Skeletal muscle satellite cell (primary cell): Measurements from ENCODE around the gene SH3PXD2A.

ENCODE experiments used
- H3K27me3 ChIP-seq: 2 replicates; pipeline ENCODE4 v1.7.0; 2013; ENCODE audit warnings: low read length; ENCODE audit not compliant: control insufficient read depth, insufficient read depth
- H3K36me3 ChIP-seq: 2 replicates; pipeline ENCODE4 v1.7.0; 2013; ENCODE audit warnings: mild to moderate bottlenecking, control low read depth, low read length; ENCODE audit not compliant: insufficient read depth
- H3K4me1 ChIP-seq: 2 replicates; pipeline ENCODE4 v1.7.0; 2013; ENCODE audit warnings: low read length; ENCODE audit not compliant: control insufficient read depth, insufficient read depth
- H3K4me2 ChIP-seq: 2 replicates; pipeline ENCODE4 v1.7.0; 2013; ENCODE audit warnings: mild to moderate bottlenecking, low read length
- H3K4me3 ChIP-seq: 2 replicates; pipeline ENCODE4 v1.7.0; 2013; ENCODE audit warnings: low read length
- H3K9ac ChIP-seq: 2 replicates; pipeline ENCODE4 v1.7.0; 2013; ENCODE audit warnings: mild to moderate bottlenecking, low read depth, low read length, moderate library complexity
- H3K9me3 ChIP-seq: replicated peaks from 2 replicates; pipeline ENCODE4 v1.7.0; 2013; ENCODE audit warnings: mild to moderate bottlenecking, control low read depth, low read length

The SH3PXD2A gene

DNA sequence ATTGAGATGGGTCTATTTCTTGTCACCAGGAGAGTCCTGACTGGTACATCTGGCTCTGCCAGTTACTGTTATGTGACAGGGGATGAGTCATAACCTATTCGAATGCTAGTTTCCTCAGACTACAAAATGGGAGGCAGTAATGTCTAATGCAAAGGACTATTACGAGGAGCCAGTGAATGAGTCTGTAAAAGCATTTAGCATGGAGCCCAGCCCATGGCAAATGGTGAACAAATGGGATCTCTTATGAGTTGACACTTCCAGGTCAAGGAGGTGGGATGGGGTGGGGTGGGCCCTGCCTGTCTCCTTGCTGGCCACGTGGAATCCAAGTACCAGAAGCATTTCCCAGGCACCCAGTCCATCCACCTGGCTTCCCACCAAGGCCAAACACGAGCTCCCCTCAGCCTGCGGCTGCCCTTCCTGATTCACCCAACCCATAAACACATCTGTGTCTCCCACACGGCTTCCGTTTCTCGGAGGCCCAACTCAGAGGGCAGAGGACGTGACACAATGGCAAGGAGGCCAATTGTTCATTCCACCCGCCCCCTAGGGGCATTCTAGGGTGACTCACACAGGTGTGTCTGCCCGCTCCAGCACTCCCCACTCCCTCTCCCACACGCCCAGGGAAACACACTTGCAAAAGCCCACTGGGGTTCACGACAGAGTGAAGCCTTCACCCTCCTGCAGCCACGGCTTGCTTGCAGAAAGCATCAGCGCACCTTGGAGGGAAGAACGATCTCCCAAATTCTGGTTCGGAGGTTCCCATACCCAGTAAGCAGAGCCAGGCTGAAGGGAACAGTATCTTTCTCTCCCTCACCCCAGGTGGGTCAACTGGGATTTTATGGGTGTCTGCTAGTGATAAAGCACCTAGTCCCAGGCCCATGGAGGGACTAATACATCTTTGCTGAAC lies 109.8 kb downstream of the SH3PXD2A start:
- Histone ChIP-seq H3K4me2 (no peak overlapping the region), H3K9ac (no peak overlapping the region), H3K4me3 (no peak overlapping the region), H3K9me3 (no peaks in the 10 kb centered on the region), H3K4me1 (peaks cover 16% of the 10 kb centered on the region), H3K36me3 (no peaks in the 10 kb centered on the region), H3K27me3 (no peaks in the 10 kb centered on the region)

DNA sequence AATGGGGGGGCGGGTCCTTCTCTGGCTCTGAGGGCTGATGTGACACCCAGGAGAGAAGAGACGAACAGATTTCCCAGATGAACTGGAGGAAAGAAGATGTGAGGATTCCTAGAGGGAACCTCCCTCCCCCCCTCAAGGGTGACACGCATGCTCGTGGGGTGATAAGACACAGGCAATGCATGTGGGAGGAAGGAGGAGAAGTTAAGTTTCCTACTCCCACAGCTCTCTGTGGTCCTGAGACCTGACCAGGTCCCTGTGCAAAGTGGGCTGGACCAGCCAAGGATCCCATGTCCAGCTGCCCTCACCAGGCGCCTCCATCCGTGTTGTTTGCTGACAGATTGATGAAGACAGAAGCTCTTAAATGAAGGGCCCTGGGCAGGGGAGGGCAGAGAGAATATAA lies 112.6 kb downstream of the SH3PXD2A start:
- Histone ChIP-seq H3K36me3 (no peaks in the 10 kb centered on the region), H3K4me3 (no peak overlapping the region), H3K4me1 (peaks cover 36% of the 10 kb centered on the region), H3K9ac (no peak overlapping the region), H3K9me3 (no peaks in the 10 kb centered on the region), H3K27me3 (no peaks in the 10 kb centered on the region), H3K4me2 (no peak overlapping the region)

DNA sequence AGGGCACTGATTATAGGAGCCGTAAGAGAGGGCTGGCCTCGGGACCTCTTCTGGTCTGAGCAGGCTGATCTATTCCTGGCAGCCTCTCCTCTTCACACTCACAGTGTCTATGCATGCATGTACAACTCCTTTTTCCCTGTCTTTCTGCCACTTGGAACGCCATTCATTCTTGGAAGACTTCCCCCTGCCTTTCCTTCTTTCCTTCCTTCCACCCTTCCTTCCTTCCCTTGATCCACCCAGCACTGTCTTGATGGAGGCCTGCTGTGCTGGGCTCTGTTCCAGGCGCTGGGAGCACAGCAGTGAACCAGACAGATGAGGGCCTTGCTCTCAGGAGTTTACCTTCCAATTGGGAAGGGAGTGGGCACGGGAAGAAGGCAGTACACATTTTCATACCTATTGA lies 114.8 kb downstream of the SH3PXD2A start:
- Histone ChIP-seq H3K4me3 (no peak overlapping the region), H3K4me2 (no peak overlapping the region), H3K9me3 (no peaks in the 10 kb centered on the region), H3K9ac (no peak overlapping the region), H3K4me1 (peaks cover 27% of the 10 kb centered on the region), H3K36me3 (no peaks in the 10 kb centered on the region), H3K27me3 (no peaks in the 10 kb centered on the region)

DNA sequence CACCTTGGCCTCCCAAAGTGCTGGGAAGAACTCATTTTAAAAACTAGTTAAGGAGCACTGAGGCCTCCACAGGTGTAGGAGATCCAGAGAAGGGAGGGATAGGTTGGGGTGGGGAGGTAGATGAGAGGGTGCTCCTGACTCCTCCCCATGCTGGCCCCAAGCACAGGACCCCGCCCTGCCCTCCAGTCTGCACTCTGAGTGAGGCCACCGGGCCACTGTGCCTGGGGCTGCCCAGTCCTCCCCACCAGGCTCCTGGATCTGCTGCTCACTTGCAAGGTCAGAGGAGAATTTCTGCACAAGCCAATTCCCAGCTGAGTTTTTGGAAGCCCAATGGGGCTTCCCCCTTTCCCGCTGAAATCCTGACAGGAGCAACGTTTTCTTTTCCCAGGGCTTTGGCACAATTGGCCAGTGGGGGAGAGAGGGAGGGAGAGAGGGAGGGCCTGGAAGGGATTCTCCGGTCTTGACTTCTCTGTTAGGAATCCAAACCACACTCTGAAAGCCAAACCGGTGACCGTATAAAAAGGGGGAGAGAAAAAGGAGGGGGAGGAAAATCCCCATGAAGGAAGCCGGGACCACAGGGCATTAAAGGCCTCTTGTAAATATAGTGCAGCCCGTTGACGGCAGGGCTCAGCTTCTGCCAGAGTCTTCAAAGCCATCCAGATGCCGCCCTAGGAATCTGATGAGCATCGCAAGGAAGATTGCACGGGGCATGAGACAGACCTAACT lies 116.2 kb downstream of the SH3PXD2A start:
- peak overlapping the region; percentile 30 for H3K4me3 ChIP-seq
- H3K9ac ChIP-seq = peak overlapping the region; percentile 18
- peaks cover 20% of the 10 kb centered on the region for H3K4me1 ChIP-seq
- H3K27me3 ChIP-seq = no peaks in the 10 kb centered on the region
- H3K36me3 ChIP-seq = no peaks in the 10 kb centered on the region
- H3K9me3 ChIP-seq = no peaks in the 10 kb centered on the region
- H3K4me2 ChIP-seq = peak overlapping the region; percentile 57

DNA sequence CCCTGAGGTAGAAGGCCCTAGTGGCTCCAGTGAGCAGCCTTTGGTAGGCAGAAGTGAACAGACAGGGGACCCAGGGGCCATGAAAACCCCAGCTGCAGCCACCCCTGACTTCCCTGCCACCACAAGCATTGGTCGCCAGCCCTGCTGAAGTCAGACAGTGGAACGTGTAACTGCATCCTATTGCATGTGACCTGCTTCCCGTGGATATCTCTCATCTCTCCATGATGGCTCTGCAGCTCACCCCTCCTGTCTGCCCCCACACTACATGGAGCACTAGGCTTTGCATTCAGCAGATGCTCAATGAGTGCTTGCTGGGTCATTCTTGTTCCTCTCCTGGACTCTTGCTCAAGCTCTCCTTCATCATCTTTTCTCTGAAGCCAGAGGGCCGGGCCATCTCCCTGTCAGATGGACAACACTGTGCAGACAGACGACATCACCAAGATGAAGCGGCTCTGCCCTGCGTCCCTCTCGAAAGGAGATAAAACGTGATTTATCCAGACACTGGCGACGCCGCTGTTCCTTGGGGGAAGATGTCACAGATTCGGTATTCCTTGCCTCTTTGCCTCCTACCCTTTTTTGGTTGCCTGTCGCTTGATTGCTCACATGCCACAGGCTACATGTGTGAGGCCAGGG lies 117.5 kb downstream of the SH3PXD2A start:
- Histone ChIP-seq H3K4me2 (no peak overlapping the region), H3K9ac (no peak overlapping the region), H3K36me3 (no peaks in the 10 kb centered on the region), H3K4me3 (no peak overlapping the region), H3K27me3 (no peaks in the 10 kb centered on the region), H3K4me1 (peaks cover 20% of the 10 kb centered on the region), H3K9me3 (no peaks in the 10 kb centered on the region)

GRCh38 chr10:103736763-103737162 lies 118.6 kb downstream of the SH3PXD2A start:
- Histone ChIP-seq H3K4me3 (no peak overlapping the region), H3K4me1 (peaks cover 24% of the 10 kb centered on the region), H3K4me2 (no peak overlapping the region), H3K36me3 (no peaks in the 10 kb centered on the region), H3K27me3 (no peaks in the 10 kb centered on the region), H3K9ac (no peak overlapping the region), H3K9me3 (no peaks in the 10 kb centered on the region)

DNA sequence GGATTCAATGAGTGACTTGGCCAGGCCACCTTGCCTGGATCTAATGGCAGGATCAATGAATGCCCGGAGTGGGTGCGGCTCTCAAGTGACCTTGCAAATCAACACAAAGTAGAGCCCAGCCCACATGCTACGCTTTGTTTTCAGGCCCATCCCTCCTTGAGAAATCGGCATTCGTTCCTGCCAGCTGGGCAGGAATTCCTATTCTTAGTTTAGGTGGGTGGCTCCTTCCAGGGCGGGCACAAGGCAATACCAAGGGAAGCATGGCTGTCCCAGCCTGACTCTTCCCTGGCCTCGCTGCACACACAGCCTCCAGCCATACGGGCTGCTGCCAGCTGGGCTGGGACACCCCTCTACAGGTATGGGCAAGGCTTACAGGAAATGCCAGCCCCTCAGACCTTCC lies 119.3 kb downstream of the SH3PXD2A start:
- peaks cover 25% of the 10 kb centered on the region for H3K4me1 ChIP-seq
- no peak overlapping the region for H3K4me3 ChIP-seq

DNA sequence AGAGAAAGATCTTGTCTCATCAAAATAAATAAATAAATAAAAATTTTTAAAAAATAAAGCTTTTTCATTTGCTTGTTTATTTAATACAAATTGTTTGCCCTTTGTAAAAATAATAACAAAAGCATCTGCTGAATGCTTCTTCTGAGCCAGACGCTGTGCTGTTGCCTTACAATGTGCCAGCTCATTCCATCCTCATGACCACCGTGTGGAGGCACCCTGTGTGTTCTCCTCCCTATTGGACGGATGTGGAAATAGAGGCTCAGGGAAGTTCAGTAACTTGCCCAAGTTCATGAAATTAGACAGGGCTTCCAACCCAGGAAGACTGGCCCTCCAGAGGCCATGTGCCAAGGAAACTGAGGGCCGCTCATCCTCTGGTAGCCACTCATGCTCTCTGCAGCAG lies 120.6 kb downstream of the SH3PXD2A start:
- Histone ChIP-seq H3K4me2 (no peak overlapping the region), H3K27me3 (no peaks in the 10 kb centered on the region), H3K9me3 (no peaks in the 10 kb centered on the region), H3K4me1 (peaks cover 19% of the 10 kb centered on the region), H3K36me3 (no peaks in the 10 kb centered on the region), H3K9ac (no peak overlapping the region), H3K4me3 (no peak overlapping the region)

More for the DNA sequence above, 119.3 kb downstream of the SH3PXD2A start:
- H3K27me3 ChIP-seq = no peaks in the 10 kb centered on the region
- no peaks in the 10 kb centered on the region for H3K36me3 ChIP-seq
- H3K9me3 ChIP-seq = no peaks in the 10 kb centered on the region
- H3K9ac ChIP-seq = no peak overlapping the region
- H3K4me2 ChIP-seq = no peak overlapping the region

DNA sequence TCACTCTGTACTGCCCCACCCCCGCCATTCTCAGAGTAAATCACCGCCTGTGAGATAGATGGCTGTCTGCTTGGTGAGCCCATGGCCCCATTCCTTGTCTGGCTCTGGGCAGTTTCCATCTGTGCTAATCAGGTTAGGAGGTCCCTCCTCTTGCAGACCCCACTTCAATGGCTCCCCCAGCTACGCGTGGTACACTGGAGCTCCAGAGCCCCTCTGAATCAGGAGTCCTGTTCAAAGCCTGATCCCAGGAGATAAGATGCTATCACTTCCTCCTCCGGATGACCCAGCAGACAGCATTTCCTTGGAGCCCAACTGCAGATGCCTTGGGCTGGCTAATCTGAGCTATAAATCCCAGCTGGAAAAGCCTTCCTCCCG lies 122.3 kb downstream of the SH3PXD2A start:
- H3K4me1 ChIP-seq = peaks cover 5% of the 10 kb centered on the region
- H3K9ac ChIP-seq = no peak overlapping the region
- H3K9me3 ChIP-seq = no peaks in the 10 kb centered on the region
- H3K4me2 ChIP-seq = no peak overlapping the region
- H3K27me3 ChIP-seq = no peaks in the 10 kb centered on the region
- no peak overlapping the region for H3K4me3 ChIP-seq
- no peaks in the 10 kb centered on the region for H3K36me3 ChIP-seq

DNA sequence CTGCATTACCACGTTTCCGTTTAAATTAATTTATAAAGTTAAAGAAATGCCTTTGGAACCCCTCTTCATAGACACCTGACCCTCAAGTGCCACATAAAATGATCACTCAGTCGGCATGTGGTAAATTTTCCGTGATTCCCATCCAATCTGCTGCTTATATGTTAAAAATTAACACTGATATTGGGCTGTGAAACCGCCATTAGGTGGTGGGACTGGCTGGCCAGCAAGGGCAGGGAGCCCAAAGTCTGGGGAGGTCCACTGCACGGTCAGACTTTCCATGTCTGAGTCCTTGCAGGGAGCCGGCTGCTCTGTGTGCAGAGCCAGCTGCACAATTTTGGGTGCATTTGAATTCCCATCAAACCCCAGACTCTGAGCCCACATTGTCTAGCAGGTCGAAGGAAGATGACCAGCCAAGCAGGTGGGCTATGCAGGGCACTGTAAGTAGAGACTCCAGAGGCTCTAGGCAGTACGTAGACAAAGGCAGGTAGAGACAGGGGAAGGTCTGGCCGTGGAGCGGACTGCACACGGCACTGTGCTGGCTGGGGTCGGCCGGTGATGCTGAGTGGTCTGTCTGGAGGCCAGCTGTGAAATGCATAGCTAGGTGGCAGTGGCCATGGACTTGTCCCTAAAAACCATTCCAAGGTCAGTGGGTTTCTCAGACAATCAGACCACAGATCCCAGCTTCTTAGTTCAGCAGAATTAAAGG lies 122.9 kb downstream of the SH3PXD2A start:
- no peak overlapping the region for H3K4me2 ChIP-seq
- H3K4me3 ChIP-seq = no peak overlapping the region
- no peak overlapping the region for H3K9ac ChIP-seq
- H3K27me3 ChIP-seq = no peaks in the 10 kb centered on the region
- no peaks in the 10 kb centered on the region for H3K9me3 ChIP-seq
- no peaks in the 10 kb centered on the region for H3K36me3 ChIP-seq
- peaks cover 5% of the 10 kb centered on the region for H3K4me1 ChIP-seq

GRCh38 chr10:103731609-103732270 lies 123.6 kb downstream of the SH3PXD2A start:
- Histone ChIP-seq H3K9ac (no peak overlapping the region), H3K9me3 (no peaks in the 10 kb centered on the region), H3K4me1 (peaks cover 5% of the 10 kb centered on the region), H3K4me2 (no peak overlapping the region), H3K27me3 (no peaks in the 10 kb centered on the region), H3K36me3 (no peaks in the 10 kb centered on the region), H3K4me3 (no peak overlapping the region)
